HG03196 (cell line): ENCODE results near the gene RABGAP1L.
"Not testable (repeated sequence)": the region's sequence is repeated elsewhere in the genome, so short reads cannot be mapped to it uniquely, and the experiment has no call there.

Source experiments
- ATAC-seq: cut with Tn5 transposase; IDR thresholded peaks from one replicate; pipeline ENCODE4 v1.9.1; 2021; ENCODE audit not compliant: unreplicated experiment

Gene RABGAP1L

GRCh38 chr1:174153085-174153824 lies 6.1 kb upstream of the RABGAP1L start:
- ATAC-seq = no peak

- ATAC-seq = no peak
These were observed 5.6 kb upstream of the RABGAP1L start for GRCh38 chr1:174153825-174154107.

GRCh38 chr1:174156437-174156836 lies 2.9 kb upstream of the RABGAP1L start:
- ATAC-seq = no peak

- peak; percentile 47 for ATAC-seq
These were observed 2.0 kb upstream of the RABGAP1L start for GRCh38 chr1:174157157-174157806.

GRCh38 chr1:174158767-174159251 lies 511 bp upstream of the RABGAP1L start:
- ATAC-seq = no peak

- ATAC-seq = peak; percentile 6
These were observed 771 bp downstream of the RABGAP1L start for GRCh38 chr1:174160109-174160473.

- no peak for ATAC-seq
These were observed 1.3 kb downstream of the RABGAP1L start for GRCh38 chr1:174160603-174161002.

GRCh38 chr1:174161813-174162212 lies 2.5 kb downstream of the RABGAP1L start:
- ATAC-seq = no peak

- ATAC-seq = no peak
These were observed 5.5 kb downstream of the RABGAP1L start for GRCh38 chr1:174164826-174165225.

GRCh38 chr1:174165471-174166137 lies 6.3 kb downstream of the RABGAP1L start:
- ATAC-seq = no peak

GRCh38 chr1:174166530-174167264 lies 7.4 kb downstream of the RABGAP1L start:
- ATAC-seq = no peak

- no peak for ATAC-seq
These were observed 8.0 kb downstream of the RABGAP1L start for GRCh38 chr1:174167265-174167803.

GRCh38 chr1:174169342-174169741 lies 10.0 kb downstream of the RABGAP1L start:
- ATAC-seq = no peak

- no peak for ATAC-seq
These were observed 11.8 kb downstream of the RABGAP1L start for GRCh38 chr1:174171073-174171472.

- ATAC-seq = no peak
These were observed 15.4 kb downstream of the RABGAP1L start for GRCh38 chr1:174174461-174175329.

- ATAC-seq = not testable (repeated sequence)
These were observed 19.1 kb downstream of the RABGAP1L start for GRCh38 chr1:174178459-174178858.

- ATAC-seq = no peak
These were observed 30.2 kb downstream of the RABGAP1L start for GRCh38 chr1:174189428-174190062.

GRCh38 chr1:174190691-174191199 lies 31.4 kb downstream of the RABGAP1L start:
- ATAC-seq = no peak

GRCh38 chr1:174191349-174191862 lies 32.1 kb downstream of the RABGAP1L start:
- ATAC-seq = no peak
